HEK293 (cell line): Measurements from ENCODE around the gene MMP24.

ENCODE experiments used
- CTCF ChIA-PET: fragments of 350-600 bp; formaldehyde crosslinking; extraction: SDS; loops from one replicate; lab custom pipeline; 2021; ENCODE audit warnings: antibody characterized with exemption; lab: Yijun Ruan, JAX
- POLR2A ChIA-PET: fragments of 300-600 bp; formaldehyde crosslinking; extraction: SDS; loops from one replicate; lab custom pipeline; 2020; ENCODE audit warnings: antibody characterized with exemption, inconsistent platforms; lab: Yijun Ruan, JAX
- H3K27ac ChIP-seq: fragments of 200-500 bp; sonication (Bioruptor generic); 2 replicates; pipeline ENCODE4 v1.5.1; 2014; ENCODE audit warnings: low read depth, low read length, control low read depth, inconsistent platforms; ENCODE audit errors: extremely low read depth
- H3K36me3 ChIP-seq, 2 experiments: fragments of 200-500 bp in 1 of 2; sonication (Bioruptor generic) in 1 of 2; 1 replicate in 1 of 2; 2 replicates in 1 of 2; pipeline ENCODE4 v1.5.1; 2014 to 2017; ENCODE audit warnings: inconsistent platforms in 2 of 2, low read length in 2 of 2; ENCODE audit not compliant: control insufficient read depth in 2 of 2, insufficient read depth in 1 of 2
- H3K4me1 ChIP-seq: fragments of 200-500 bp; sonication (Bioruptor generic); 2 replicates; pipeline ENCODE4 v1.5.1; 2014; ENCODE audit warnings: mild to moderate bottlenecking, low read length, inconsistent platforms; ENCODE audit not compliant: control insufficient read depth, insufficient read depth
- H3K4me3 ChIP-seq: 2 replicates; pipeline ENCODE4 v1.5.1; 2011; ENCODE audit warnings: low read depth, mild to moderate bottlenecking, control low read depth, low read length, moderate library complexity
- H3K9me3 ChIP-seq: fragments of 200-500 bp; sonication (Bioruptor generic); 2 replicates; pipeline ENCODE4 v1.5.1; 2014; ENCODE audit warnings: low read depth, low read length, inconsistent platforms; ENCODE audit not compliant: control insufficient read depth, insufficient read depth
- BCL11A ChIP-seq: fragments of 450-650 bp; formaldehyde crosslinking; IDR thresholded peaks from 2 replicates; pipeline ENCODE4 v1.5.1; 2016; ENCODE audit warnings: low read depth, missing biosample characterization, missing genetic modification characterization
- CTCF ChIP-seq: fragments of 450-650 bp; formaldehyde crosslinking; IDR thresholded peaks from 2 replicates; pipeline ENCODE4 v1.5.1; 2016; ENCODE audit warnings: missing biosample characterization, missing genetic modification characterization
- EGR2 ChIP-seq: fragments of 450-650 bp; formaldehyde crosslinking; IDR thresholded peaks from 2 replicates; pipeline ENCODE4 v1.5.1; 2016; ENCODE audit warnings: low read depth, missing biosample characterization, missing genetic modification characterization
- GFI1B ChIP-seq: fragments of 450-650 bp; formaldehyde crosslinking; IDR thresholded peaks from 2 replicates; pipeline ENCODE4 v1.5.1; 2016; ENCODE audit warnings: missing biosample characterization, missing genetic modification characterization
- GLIS1 ChIP-seq: fragments of 450-650 bp; formaldehyde crosslinking; IDR thresholded peaks from 2 replicates; pipeline ENCODE4 v1.5.1; 2016; ENCODE audit warnings: missing biosample characterization, missing genetic modification characterization
- GLIS2 ChIP-seq: fragments of 450-650 bp; formaldehyde crosslinking; IDR thresholded peaks from 2 replicates; pipeline ENCODE4 v1.5.1; 2016; ENCODE audit warnings: missing biosample characterization, missing genetic modification characterization
- KLF10 ChIP-seq: fragments of 450-650 bp; IDR thresholded peaks from 2 replicates; pipeline ENCODE4 v1.5.1; 2018; ENCODE audit warnings: missing biosample characterization, mild to moderate bottlenecking, missing genetic modification characterization
- KLF16 ChIP-seq: fragments of 450-650 bp; formaldehyde crosslinking; IDR thresholded peaks from 2 replicates; pipeline ENCODE4 v1.5.1; 2017; ENCODE audit warnings: missing biosample characterization, missing genetic modification characterization
- KLF7 ChIP-seq: fragments of 450-650 bp; formaldehyde crosslinking; IDR thresholded peaks from 2 replicates; pipeline ENCODE4 v1.5.1; 2016; ENCODE audit warnings: missing biosample characterization, missing genetic modification characterization, borderline replicate concordance
- OSR2 ChIP-seq: fragments of 450-650 bp; formaldehyde crosslinking; IDR thresholded peaks from 2 replicates; pipeline ENCODE4 v1.5.1; 2016; ENCODE audit warnings: missing biosample characterization, missing genetic modification characterization
- TRIM28 ChIP-seq: IDR thresholded peaks from 2 replicates; pipeline ENCODE4 v1.6.1; 2011; ENCODE audit warnings: low read length, control low read depth, borderline replicate concordance
- YY1 ChIP-seq: fragments of 450-650 bp; formaldehyde crosslinking; IDR thresholded peaks from 2 replicates; pipeline ENCODE4 v1.5.1; 2018; ENCODE audit warnings: missing biosample characterization, missing genetic modification characterization
- ZNF138 ChIP-seq: fragments of 450-650 bp; formaldehyde crosslinking; IDR thresholded peaks from 2 replicates; pipeline ENCODE4 v1.5.1; 2016; ENCODE audit warnings: missing biosample characterization, missing genetic modification characterization, borderline replicate concordance
- ZNF248 ChIP-seq: fragments of 450-650 bp; formaldehyde crosslinking; IDR thresholded peaks from 2 replicates; pipeline ENCODE4 v1.5.1; 2017; ENCODE audit warnings: missing biosample characterization, missing genetic modification characterization
- ZNF274 ChIP-seq, 2 experiments: fragments of 200-500 bp in 1 of 2; fragments of 450-650 bp in 1 of 2; sonication (Bioruptor generic) in 1 of 2; formaldehyde crosslinking in 1 of 2; IDR thresholded peaks; 2 replicates each; pipeline versions ENCODE4 v1.5.1 to v1.6.1; 2014 to 2016; ENCODE audit warnings: borderline replicate concordance in 1 of 2, inconsistent platforms in 1 of 2, low read length in 1 of 2, missing biosample characterization in 1 of 2, missing genetic modification characterization in 1 of 2
- ZNF623 ChIP-seq: fragments of 450-650 bp; formaldehyde crosslinking; IDR thresholded peaks from 2 replicates; pipeline ENCODE4 v1.5.1; 2016; ENCODE audit warnings: missing biosample characterization, missing genetic modification characterization
- ZNF660 ChIP-seq: fragments of 450-650 bp; IDR thresholded peaks from 2 replicates; pipeline ENCODE4 v1.5.1; 2018; ENCODE audit warnings: missing biosample characterization, mild to moderate bottlenecking, missing genetic modification characterization
- ZNF843 ChIP-seq: fragments of 450-650 bp; formaldehyde crosslinking; IDR thresholded peaks from 2 replicates; pipeline ENCODE4 v1.5.1; 2016; ENCODE audit warnings: missing biosample characterization, missing genetic modification characterization
- TF ChIP-seq, protein P1 (sequence below): fragments of 450-650 bp; formaldehyde crosslinking; IDR thresholded peaks from 2 replicates; pipeline ENCODE4 v1.5.1; 2017; ENCODE audit warnings: missing biosample characterization, missing genetic modification characterization
- TF ChIP-seq, protein P2 (sequence below): fragments of 450-650 bp; formaldehyde crosslinking; IDR thresholded peaks from 2 replicates; pipeline ENCODE4 v1.5.1; 2016; ENCODE audit warnings: missing biosample characterization, missing genetic modification characterization
- TF ChIP-seq, protein P3 (sequence below): fragments of 450-650 bp; formaldehyde crosslinking; optimal IDR thresholded peaks from 2 replicates; pipeline ENCODE3; 2016; ENCODE audit warnings: missing biosample characterization, mild to moderate bottlenecking, missing genetic modification characterization
- TF ChIP-seq, protein P4 (sequence below): fragments of 450-650 bp; formaldehyde crosslinking; IDR thresholded peaks from 2 replicates; pipeline ENCODE4 v1.5.0; 2017; ENCODE audit warnings: missing biosample characterization, missing genetic modification characterization, borderline replicate concordance
- TF ChIP-seq, protein P5 (sequence below): fragments of 450-650 bp; formaldehyde crosslinking; IDR thresholded peaks from 2 replicates; pipeline ENCODE4 v1.5.1; 2016; ENCODE audit warnings: missing biosample characterization, missing genetic modification characterization

Gene MMP24

DNA sequence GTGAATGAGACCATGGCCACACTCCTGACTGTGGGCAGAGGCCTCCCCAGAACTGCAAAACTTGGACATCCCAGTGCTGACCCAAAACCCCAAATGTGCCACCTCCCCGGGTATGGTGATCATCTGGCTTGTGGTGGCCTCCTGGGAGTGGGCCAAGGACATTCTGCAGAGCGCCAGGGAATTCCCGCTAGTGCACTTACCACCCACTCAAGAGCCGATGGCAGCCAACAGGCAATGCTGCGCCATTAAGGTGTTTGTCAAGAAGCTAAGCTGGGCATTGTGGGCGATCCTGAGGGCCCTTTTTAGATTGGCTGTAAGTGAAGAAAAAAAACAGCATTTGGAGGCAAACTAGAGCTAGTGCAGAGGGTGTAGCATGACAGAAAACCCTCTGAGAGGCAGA is 9.4 kb downstream of the MMP24 start:
- ChIA-PET CTCF (no interaction called here), POLR2A (no interaction called here)
- H3K27ac ChIP-seq, result no peak overlapping the region
- H3K9me3 ChIP-seq, result no peaks in the 10 kb centered on the region
- H3K36me3 ChIP-seq, result no peaks in the 10 kb centered on the region
- no peaks in the 10 kb centered on the region for H3K4me1 ChIP-seq
- H3K4me3 ChIP-seq, result no peak overlapping the region
- TF ChIP-seq ZNF660 (tag by site-specific recombination), result no peak
- TF ChIP-seq, protein P1, sequence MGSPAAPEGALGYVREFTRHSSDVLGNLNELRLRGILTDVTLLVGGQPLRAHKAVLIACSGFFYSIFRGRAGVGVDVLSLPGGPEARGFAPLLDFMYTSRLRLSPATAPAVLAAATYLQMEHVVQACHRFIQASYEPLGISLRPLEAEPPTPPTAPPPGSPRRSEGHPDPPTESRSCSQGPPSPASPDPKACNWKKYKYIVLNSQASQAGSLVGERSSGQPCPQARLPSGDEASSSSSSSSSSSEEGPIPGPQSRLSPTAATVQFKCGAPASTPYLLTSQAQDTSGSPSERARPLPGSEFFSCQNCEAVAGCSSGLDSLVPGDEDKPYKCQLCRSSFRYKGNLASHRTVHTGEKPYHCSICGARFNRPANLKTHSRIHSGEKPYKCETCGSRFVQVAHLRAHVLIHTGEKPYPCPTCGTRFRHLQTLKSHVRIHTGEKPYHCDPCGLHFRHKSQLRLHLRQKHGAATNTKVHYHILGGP, result no peak
- no peak for TF ChIP-seq KLF7
- no peak for TF ChIP-seq TRIM28
- no peak for TF ChIP-seq ZNF623 (tag by site-specific recombination)
- TF ChIP-seq, protein P2, sequence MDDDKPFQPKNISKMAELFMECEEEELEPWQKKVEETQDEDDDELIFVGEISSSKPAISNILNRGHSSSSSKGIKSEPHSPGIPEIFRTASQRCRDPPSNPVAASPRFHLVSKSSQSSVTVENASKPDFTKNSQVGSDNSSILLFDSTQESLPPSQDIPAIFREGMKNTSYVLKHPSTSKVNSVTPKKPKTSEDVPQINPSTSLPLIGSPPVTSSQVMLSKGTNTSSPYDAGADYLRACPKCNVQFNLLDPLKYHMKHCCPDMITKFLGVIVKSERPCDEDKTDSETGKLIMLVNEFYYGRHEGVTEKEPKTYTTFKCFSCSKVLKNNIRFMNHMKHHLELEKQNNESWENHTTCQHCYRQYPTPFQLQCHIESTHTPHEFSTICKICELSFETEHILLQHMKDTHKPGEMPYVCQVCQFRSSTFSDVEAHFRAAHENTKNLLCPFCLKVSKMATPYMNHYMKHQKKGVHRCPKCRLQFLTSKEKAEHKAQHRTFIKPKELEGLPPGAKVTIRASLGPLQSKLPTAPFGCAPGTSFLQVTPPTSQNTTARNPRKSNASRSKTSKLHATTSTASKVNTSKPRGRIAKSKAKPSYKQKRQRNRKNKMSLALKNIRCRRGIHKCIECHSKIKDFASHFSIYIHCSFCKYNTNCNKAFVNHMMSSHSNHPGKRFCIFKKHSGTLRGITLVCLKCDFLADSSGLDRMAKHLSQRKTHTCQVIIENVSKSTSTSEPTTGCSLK (tag by site-specific recombination), result no peak
- TF ChIP-seq, protein P3, sequence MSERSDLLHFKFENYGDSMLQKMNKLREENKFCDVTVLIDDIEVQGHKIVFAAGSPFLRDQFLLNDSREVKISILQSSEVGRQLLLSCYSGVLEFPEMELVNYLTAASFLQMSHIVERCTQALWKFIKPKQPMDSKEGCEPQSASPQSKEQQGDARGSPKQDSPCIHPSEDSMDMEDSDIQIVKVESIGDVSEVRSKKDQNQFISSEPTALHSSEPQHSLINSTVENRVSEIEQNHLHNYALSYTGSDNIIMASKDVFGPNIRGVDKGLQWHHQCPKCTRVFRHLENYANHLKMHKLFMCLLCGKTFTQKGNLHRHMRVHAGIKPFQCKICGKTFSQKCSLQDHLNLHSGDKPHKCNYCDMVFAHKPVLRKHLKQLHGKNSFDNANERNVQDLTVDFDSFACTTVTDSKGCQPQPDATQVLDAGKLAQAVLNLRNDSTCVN (tag by site-specific recombination), result no peak
- TF ChIP-seq CTCF (tag by site-specific recombination), result no peak
- TF ChIP-seq GFI1B (tag by site-specific recombination), result no peak

- no peak overlapping the region for H3K4me3 ChIP-seq
- no peak overlapping the region for H3K27ac ChIP-seq
- no peaks in the 10 kb centered on the region for H3K36me3 ChIP-seq
- H3K4me1 ChIP-seq, result no peaks in the 10 kb centered on the region
- CTCF ChIA-PET, result no interaction called here
- no peak for TF ChIP-seq BCL11A
- TF ChIP-seq ZNF248 (tag by site-specific recombination), result no peak
- no peak for TF ChIP-seq KLF16 (tag by site-specific recombination)
- POLR2A ChIA-PET, result no interaction called here
- H3K9me3 ChIP-seq, result no peaks in the 10 kb centered on the region
Measured at GRCh38 chr20:35237486-35237885, 11.0 kb downstream of the MMP24 start.

DNA sequence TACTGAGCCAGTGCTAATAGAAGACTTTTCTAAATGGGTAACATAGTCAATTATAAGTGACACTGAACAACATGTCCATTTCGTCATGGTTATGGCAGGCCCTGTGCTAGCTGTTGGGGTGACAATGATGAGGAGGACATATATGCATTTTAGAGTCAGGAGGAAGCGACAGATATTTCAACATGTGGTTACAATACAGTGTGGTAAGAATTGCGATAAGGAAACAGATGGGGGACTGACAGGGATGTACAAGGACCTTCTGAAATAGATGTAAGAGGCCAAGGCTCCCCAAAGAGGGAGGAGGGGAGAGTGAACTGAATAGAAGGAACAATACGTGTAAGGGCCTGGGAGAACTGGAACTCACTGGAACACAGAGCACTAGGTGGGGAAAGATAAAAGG is 11.7 kb downstream of the MMP24 start:
- Histone ChIP-seq H3K9me3 (no peaks in the 10 kb centered on the region), H3K4me1 (no peaks in the 10 kb centered on the region), H3K4me3 (no peak overlapping the region), H3K27ac (no peak overlapping the region), H3K36me3 (no peaks in the 10 kb centered on the region)
- CTCF ChIA-PET, result no interaction called here
- POLR2A ChIA-PET, result no interaction called here
- TF ChIP-seq, protein P4, sequence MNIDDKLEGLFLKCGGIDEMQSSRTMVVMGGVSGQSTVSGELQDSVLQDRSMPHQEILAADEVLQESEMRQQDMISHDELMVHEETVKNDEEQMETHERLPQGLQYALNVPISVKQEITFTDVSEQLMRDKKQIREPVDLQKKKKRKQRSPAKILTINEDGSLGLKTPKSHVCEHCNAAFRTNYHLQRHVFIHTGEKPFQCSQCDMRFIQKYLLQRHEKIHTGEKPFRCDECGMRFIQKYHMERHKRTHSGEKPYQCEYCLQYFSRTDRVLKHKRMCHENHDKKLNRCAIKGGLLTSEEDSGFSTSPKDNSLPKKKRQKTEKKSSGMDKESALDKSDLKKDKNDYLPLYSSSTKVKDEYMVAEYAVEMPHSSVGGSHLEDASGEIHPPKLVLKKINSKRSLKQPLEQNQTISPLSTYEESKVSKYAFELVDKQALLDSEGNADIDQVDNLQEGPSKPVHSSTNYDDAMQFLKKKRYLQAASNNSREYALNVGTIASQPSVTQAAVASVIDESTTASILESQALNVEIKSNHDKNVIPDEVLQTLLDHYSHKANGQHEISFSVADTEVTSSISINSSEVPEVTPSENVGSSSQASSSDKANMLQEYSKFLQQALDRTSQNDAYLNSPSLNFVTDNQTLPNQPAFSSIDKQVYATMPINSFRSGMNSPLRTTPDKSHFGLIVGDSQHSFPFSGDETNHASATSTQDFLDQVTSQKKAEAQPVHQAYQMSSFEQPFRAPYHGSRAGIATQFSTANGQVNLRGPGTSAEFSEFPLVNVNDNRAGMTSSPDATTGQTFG (tag by site-specific recombination), result no peak
- no peak for TF ChIP-seq KLF10 (tag by site-specific recombination)
- TF ChIP-seq GLIS1 (tag by site-specific recombination), result no peak
- no peak for TF ChIP-seq ZNF274 (IDR thresholded peaks at IDR 0.05; ENCODE audit: low read length)
- no peak for TF ChIP-seq ZNF274 (tag by site-specific recombination; IDR thresholded peaks at IDR 0.05; ENCODE audit: borderline replicate concordance)
- TF ChIP-seq GLIS2 (tag by site-specific recombination), result no peak
- TF ChIP-seq, protein P5, sequence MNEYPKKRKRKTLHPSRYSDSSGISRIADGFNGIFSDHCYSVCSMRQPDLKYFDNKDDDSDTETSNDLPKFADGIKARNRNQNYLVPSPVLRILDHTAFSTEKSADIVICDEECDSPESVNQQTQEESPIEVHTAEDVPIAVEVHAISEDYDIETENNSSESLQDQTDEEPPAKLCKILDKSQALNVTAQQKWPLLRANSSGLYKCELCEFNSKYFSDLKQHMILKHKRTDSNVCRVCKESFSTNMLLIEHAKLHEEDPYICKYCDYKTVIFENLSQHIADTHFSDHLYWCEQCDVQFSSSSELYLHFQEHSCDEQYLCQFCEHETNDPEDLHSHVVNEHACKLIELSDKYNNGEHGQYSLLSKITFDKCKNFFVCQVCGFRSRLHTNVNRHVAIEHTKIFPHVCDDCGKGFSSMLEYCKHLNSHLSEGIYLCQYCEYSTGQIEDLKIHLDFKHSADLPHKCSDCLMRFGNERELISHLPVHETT, result no peak
- TF ChIP-seq YY1 (tag by site-specific recombination), result no peak
- no peak for TF ChIP-seq ZNF843
- no peak for TF ChIP-seq OSR2 (tag by site-specific recombination)
- no peak for TF ChIP-seq ZNF138
- TF ChIP-seq EGR2 (tag by site-specific recombination), result no peak
